IMR-90 (cell line): ENCODE results near the gene ZC3H15. TPM values are rescaled to one million over a fixed set of nuclear protein-coding genes. Genes with fewer than 3 reads are reported as not detected.

Experiments used
- ATAC-seq: fragments of 200-7000 bp; cut with Tn5 transposase; 2 replicates; pipeline ENCODE4 v1.9.1; 2020; ENCODE audit warnings: low read depth, mild to moderate bottlenecking, moderate library complexity
- BruUV-seq: library from RNA; stranded (reverse); fragments of 400-500 nt; replicated peaks from 2 replicates; lab custom pipeline; 2021; lab: Mats Ljungman, UMichigan
- CTCF ChIA-PET: fragments of 300-600 bp; formaldehyde crosslinking; extraction: SDS; loops from one replicate; lab custom pipeline; 2021; ENCODE audit warnings: antibody characterized with exemption; lab: Yijun Ruan, JAX
- POLR2A ChIA-PET: fragments of 300-600 bp; sonication (Branson Sonifier 250); formaldehyde crosslinking; loops from one replicate; lab custom pipeline; 2022; ENCODE audit warnings: antibody characterized with exemption; ENCODE audit not compliant: unreplicated experiment; lab: Charles Lee
- DNase-seq: peaks from one replicate; pipeline ENCODE4 v3.0.0; 2013
- H2AFZ ChIP-seq: replicated peaks from 2 replicates; pipeline ENCODE3; 2013; ENCODE audit warnings: low read length, mild to moderate bottlenecking; ENCODE audit not compliant: poor library complexity
- H2AK5ac ChIP-seq: 2 replicates; pipeline ENCODE4 v1.6.1; 2013; ENCODE audit warnings: low read depth, low read length, inconsistent platforms
- H2AK9ac ChIP-seq: replicated peaks from 2 replicates; pipeline ENCODE3; 2013; ENCODE audit warnings: mild to moderate bottlenecking, low read depth, low read length, moderate library complexity; ENCODE audit not compliant: poor library complexity
- H2BK120ac ChIP-seq: 2 replicates; pipeline ENCODE4 v1.6.1; 2013; ENCODE audit warnings: low read depth, low read length, inconsistent platforms
- H2BK15ac ChIP-seq: 3 replicates; pipeline ENCODE4 v1.6.1; 2013; ENCODE audit warnings: low read depth, low read length, inconsistent platforms
- H2BK20ac ChIP-seq: 2 replicates; pipeline ENCODE4 v1.6.1; 2013; ENCODE audit warnings: low read depth, mild to moderate bottlenecking, inconsistent platforms, low read length, moderate library complexity
- H2BK5ac ChIP-seq: 2 replicates; pipeline ENCODE4 v1.6.1; 2013; ENCODE audit warnings: mild to moderate bottlenecking, low read depth, low read length, inconsistent platforms; ENCODE audit not compliant: poor library complexity, severe bottlenecking
- H3K14ac ChIP-seq: replicated peaks from 2 replicates; pipeline ENCODE4 v1.6.1; 2013; ENCODE audit warnings: low read depth, low read length, inconsistent platforms
- H3K18ac ChIP-seq: 2 replicates; pipeline ENCODE4 v1.6.1; 2013; ENCODE audit warnings: low read depth, low read length, control low read depth
- H3K23ac ChIP-seq: 2 replicates; pipeline ENCODE4 v1.6.1; 2013; ENCODE audit warnings: low read depth, low read length, inconsistent platforms
- H3K27ac ChIP-seq: 2 replicates; pipeline ENCODE4 v1.5.1; 2013; ENCODE audit warnings: mild to moderate bottlenecking, control low read depth, low read length; ENCODE audit not compliant: insufficient read depth
- H3K27me3 ChIP-seq: 2 replicates; pipeline ENCODE4 v1.6.1; 2013; ENCODE audit warnings: low read length; ENCODE audit not compliant: control insufficient read depth, insufficient read depth
- H3K36me3 ChIP-seq: 2 replicates; pipeline ENCODE4 v1.6.1; 2013; ENCODE audit warnings: low read length, mixed read lengths; ENCODE audit not compliant: control insufficient read depth, insufficient read depth
- H3K4ac ChIP-seq: 2 replicates; pipeline ENCODE4 v1.6.1; 2013; ENCODE audit warnings: low read depth, low read length, inconsistent platforms
- H3K4me1 ChIP-seq: 2 replicates; pipeline ENCODE4 v1.6.1; 2013; ENCODE audit warnings: low read length, mixed read lengths; ENCODE audit not compliant: control insufficient read depth, insufficient read depth
- H3K4me2 ChIP-seq: 2 replicates; pipeline ENCODE4 v1.6.1; 2013; ENCODE audit warnings: low read depth, mild to moderate bottlenecking, control low read depth, low read length, moderate library complexity
- H3K4me3 ChIP-seq: 2 replicates; pipeline ENCODE4 v1.5.1; 2013; ENCODE audit warnings: low read depth, mild to moderate bottlenecking, control low read depth, low read length, moderate library complexity; ENCODE audit not compliant: insufficient read depth
- H3K56ac ChIP-seq: 2 replicates; pipeline ENCODE4 v1.6.1; 2013; ENCODE audit warnings: low read length, inconsistent platforms; ENCODE audit not compliant: insufficient read depth; ENCODE audit errors: extremely low read depth
- H3K79me1 ChIP-seq, 2 experiments: 2 replicates each; pipeline ENCODE4 v1.6.1; 2013; ENCODE audit warnings: low read length in 2 of 2, inconsistent platforms in 1 of 2, low read depth in 1 of 2
- H3K9ac ChIP-seq: 2 replicates; pipeline ENCODE4 v1.6.1; 2013; ENCODE audit warnings: low read depth, low read length, control low read depth
- H3K9me1 ChIP-seq: 2 replicates; pipeline ENCODE4 v1.6.1; 2013; ENCODE audit warnings: low read length, inconsistent platforms; ENCODE audit not compliant: insufficient read depth
- H3K9me3 ChIP-seq: 2 replicates; pipeline ENCODE4 v1.6.1; 2013; ENCODE audit warnings: low read length; ENCODE audit not compliant: control insufficient read depth, insufficient read depth
- H4K20me1 ChIP-seq: 2 replicates; pipeline ENCODE4 v1.6.1; 2013; ENCODE audit warnings: low read length, inconsistent platforms; ENCODE audit not compliant: insufficient read depth
- H4K5ac ChIP-seq: 2 replicates; pipeline ENCODE4 v1.6.1; 2013; ENCODE audit warnings: mild to moderate bottlenecking, low read depth, low read length, control low read depth
- H4K8ac ChIP-seq, 2 experiments: 2 replicates each; pipeline ENCODE4 v1.6.1; 2013; ENCODE audit warnings: low read depth in 2 of 2, low read length in 2 of 2, control low read depth in 1 of 2, inconsistent platforms in 1 of 2
- H4K91ac ChIP-seq: 2 replicates; pipeline ENCODE4 v1.6.1; 2013; ENCODE audit warnings: low read depth, low read length, inconsistent platforms; ENCODE audit not compliant: insufficient read depth
- CEBPB ChIP-seq: IDR thresholded peaks from 2 replicates; pipeline ENCODE4 v1.6.1; 2012; ENCODE audit warnings: low read depth, low read length, improper control_type of control experiment
- FOS ChIP-seq: fragments of 150-350 bp; IDR thresholded peaks from 2 replicates; pipeline ENCODE4 v1.6.1; 2016; ENCODE audit warnings: low read depth, low read length
- MAFK ChIP-seq: IDR thresholded peaks from 2 replicates; pipeline ENCODE4 v1.6.1; 2012; ENCODE audit warnings: low read depth, low read length, improper control_type of control experiment
- POLR2A ChIP-seq: IDR thresholded peaks from 2 replicates; pipeline ENCODE4 v1.6.1; 2012; ENCODE audit warnings: mild to moderate bottlenecking, low read depth, low read length
- RAD21 ChIP-seq: IDR thresholded peaks from 2 replicates; pipeline ENCODE4 v1.6.1; 2012; ENCODE audit warnings: low read length, improper control_type of control experiment
- RCOR1 ChIP-seq: IDR thresholded peaks from 2 replicates; pipeline ENCODE4 v1.6.1; 2012; ENCODE audit warnings: mild to moderate bottlenecking, low read length, improper control_type of control experiment; ENCODE audit not compliant: insufficient replicate concordance
- WGBS, 2 experiments: methylation state at CpG; one replicate each; pipeline versions ENCODE4 v1.1.5 to v1.1.7; 2013; ENCODE audit warnings: missing lambda C conversion rate in 2 of 2; ENCODE audit not compliant: insufficient read length in 1 of 2; ENCODE audit errors: extremely low coverage in 2 of 2; 5-methylcytosine and 5-hydroxymethylcytosine counted together
- dilution Hi-C: fragments of 300-500 bp; cut with HindIII; formaldehyde crosslinking; loops from one replicate; pipeline ENCODE4 v1.14.3; 2018; ENCODE audit warnings: low sequenced_read_pairs; ENCODE audit not compliant: unreplicated experiment
- in situ Hi-C: fragments of 300-500 bp; cut with MboI; formaldehyde crosslinking; loops from 3 replicates; pipeline ENCODE4 v1.14.3; 2019; ENCODE audit warnings: low sequenced_read_pairs, inconsistent platforms, mixed read lengths
- intact Hi-C: fragments of 100-400 bp; cut with micrococcal nuclease; formaldehyde crosslinking; loops from 2 replicates; pipeline ENCODE4 v1.10.0; 2022
- polyA plus RNA-seq, 3 experiments: library from polyadenylated mRNA; depleted of rRNA; stranded (reverse); fragments of >200 nt; gene quantifications; 2 replicates each; pipeline ENCODE4 v1.2.3, GENCODE V29; 2012; ENCODE audit warnings: low replicate concordance in 1 of 3
- total RNA-seq: library from RNA; depleted of rRNA; stranded (reverse); fragments of >200 nt; gene quantifications from 2 replicates; pipeline ENCODE4 v1.2.3, GENCODE V29; 2012
- TF ChIP-seq, protein P1 (sequence below): conservative IDR thresholded peaks from 2 replicates; pipeline ENCODE4 v1.5.1; 2012; ENCODE audit warnings: mild to moderate bottlenecking, low read depth, low read length, improper control_type of control experiment

The ZC3H15 gene
- total and polyA plus RNA-seq, 2 of the 4 experiments (the other 2 are of a cell fraction): 22.9 to 47.4 TPM

DNA sequence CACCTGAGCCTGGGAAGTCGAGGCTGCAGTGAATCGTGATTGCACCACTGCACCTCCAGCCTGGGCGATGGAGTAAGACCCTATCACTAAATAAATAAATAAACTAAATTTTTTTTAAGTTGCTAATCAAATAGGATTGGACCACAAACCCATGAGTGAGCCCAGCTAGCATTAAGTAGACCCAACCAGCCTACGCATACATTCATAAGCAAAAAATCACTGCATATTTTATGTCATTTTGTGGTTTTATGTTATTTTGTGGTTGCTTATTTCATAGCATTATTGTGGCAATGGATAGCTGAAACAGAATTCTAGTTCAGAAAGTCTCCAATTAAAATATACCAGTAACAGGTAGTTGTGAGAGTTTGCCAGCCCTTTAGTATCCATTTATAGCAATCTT is 29.1 kb upstream of the ZC3H15 start:
- Histone ChIP-seq H3K14ac (no peak overlapping the region), H3K36me3 (no peaks in the 10 kb centered on the region), H3K9me3 (no peaks in the 10 kb centered on the region), H2AFZ (no peak overlapping the region), H2AK5ac (no peak overlapping the region), H4K20me1 (no peaks in the 10 kb centered on the region), H3K4me3 (no peak overlapping the region), H2BK5ac (no peak overlapping the region), H3K4ac (no peak overlapping the region), H2BK15ac (no peak overlapping the region), H4K91ac (no peak overlapping the region), H3K27me3 (no peaks in the 10 kb centered on the region; the same call in 1 of the 2 replicates), H3K18ac (no peak overlapping the region), H3K9ac (no peak overlapping the region), H4K5ac (no peak overlapping the region), H3K4me1 (no peaks in the 10 kb centered on the region), H2BK20ac (no peak overlapping the region), H3K9me1 (no peaks in the 10 kb centered on the region), H3K79me1 (no peaks in the 10 kb centered on the region), H3K4me2 (no peak overlapping the region), H3K27ac (no peak overlapping the region), H3K56ac (no peak overlapping the region), H2BK120ac (no peak overlapping the region), H4K8ac (no peak overlapping the region), H3K23ac (no peak overlapping the region), H2AK9ac (no peak overlapping the region)
- CTCF ChIA-PET: no interaction called here
- dilution Hi-C loops: no loop called here
- in situ Hi-C loops: no loop called here
- ATAC-seq (peak; percentile 89), DNase-seq (peak; percentile 92)
- no CpG with 5 or more reads among the region's 4 CpGs for WGBS, 2 experiments
- intact Hi-C loops: no loop called here
- no TSS peak for BruUV-seq
- POLR2A ChIA-PET: no interaction called here
- peak; percentile 90 for TF ChIP-seq CEBPB
- TF ChIP-seq POLR2A: no peak
- TF ChIP-seq FOS: 0 out of 2 replicates have a peak, but pooled peaks have one; percentile 15
- TF ChIP-seq MAFK: no peak; the same call in 1 of the 2 replicates
- TF ChIP-seq, protein P1, sequence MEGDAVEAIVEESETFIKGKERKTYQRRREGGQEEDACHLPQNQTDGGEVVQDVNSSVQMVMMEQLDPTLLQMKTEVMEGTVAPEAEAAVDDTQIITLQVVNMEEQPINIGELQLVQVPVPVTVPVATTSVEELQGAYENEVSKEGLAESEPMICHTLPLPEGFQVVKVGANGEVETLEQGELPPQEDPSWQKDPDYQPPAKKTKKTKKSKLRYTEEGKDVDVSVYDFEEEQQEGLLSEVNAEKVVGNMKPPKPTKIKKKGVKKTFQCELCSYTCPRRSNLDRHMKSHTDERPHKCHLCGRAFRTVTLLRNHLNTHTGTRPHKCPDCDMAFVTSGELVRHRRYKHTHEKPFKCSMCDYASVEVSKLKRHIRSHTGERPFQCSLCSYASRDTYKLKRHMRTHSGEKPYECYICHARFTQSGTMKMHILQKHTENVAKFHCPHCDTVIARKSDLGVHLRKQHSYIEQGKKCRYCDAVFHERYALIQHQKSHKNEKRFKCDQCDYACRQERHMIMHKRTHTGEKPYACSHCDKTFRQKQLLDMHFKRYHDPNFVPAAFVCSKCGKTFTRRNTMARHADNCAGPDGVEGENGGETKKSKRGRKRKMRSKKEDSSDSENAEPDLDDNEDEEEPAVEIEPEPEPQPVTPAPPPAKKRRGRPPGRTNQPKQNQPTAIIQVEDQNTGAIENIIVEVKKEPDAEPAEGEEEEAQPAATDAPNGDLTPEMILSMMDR: no peak
- no peak for TF ChIP-seq RCOR1
- TF ChIP-seq RAD21: no peak
